HG03175 (cell line): ENCODE results near the gene SRRM5.
"Not testable (repeated sequence)": the region's sequence is repeated elsewhere in the genome, so short reads cannot be mapped to it uniquely, and the experiment has no call there.

ENCODE experiments used
- ATAC-seq: cut with Tn5 transposase; IDR thresholded peaks from one replicate; pipeline ENCODE4 v1.9.1; 2021; ENCODE audit warnings: mild to moderate bottlenecking, moderate library complexity; ENCODE audit not compliant: unreplicated experiment

The SRRM5 gene

GRCh38 chr19:43636121-43636683 is 24.3 kb downstream of the SRRM5 start:
- ATAC-seq: no peak

DNA sequence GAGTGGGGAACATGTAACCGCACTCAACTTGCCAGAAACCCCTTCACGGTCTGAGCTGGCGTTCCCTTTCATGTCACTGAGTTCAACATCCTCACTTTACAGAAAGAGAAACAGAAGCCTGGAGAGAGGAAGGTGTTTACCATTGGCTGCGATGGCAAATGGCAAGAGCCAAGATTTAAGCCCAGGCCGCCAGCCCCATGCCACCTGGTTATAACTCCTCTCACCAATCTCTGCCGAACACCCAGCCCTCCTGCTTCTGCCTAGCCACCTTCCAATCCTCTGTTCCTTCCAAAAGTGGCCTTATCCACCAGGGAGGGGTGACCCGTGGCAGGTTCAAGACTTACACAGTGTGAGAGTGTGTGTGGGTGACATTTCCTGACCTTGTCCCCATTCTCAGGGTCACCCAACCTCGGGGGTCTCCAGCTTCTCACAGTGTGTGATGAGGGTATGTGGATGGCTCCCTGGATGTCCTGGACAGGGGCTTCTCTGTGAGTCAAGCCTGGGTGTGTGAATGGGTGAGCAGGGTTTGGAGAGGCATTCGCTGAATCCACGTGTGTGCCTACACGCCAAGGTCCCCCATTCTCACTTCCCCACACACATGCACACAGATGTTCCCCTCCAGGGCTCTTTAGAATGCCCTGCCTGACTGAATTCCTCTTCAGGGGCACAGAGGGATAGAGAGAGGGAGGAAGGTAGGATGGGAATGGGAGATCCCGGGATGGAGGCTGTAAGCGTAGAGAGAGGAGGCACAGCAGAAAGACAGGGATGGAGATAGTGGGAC is 26.5 kb downstream of the SRRM5 start:
- ATAC-seq: no peak

GRCh38 chr19:43638995-43639518 is 27.2 kb downstream of the SRRM5 start:
- ATAC-seq: no peak

DNA sequence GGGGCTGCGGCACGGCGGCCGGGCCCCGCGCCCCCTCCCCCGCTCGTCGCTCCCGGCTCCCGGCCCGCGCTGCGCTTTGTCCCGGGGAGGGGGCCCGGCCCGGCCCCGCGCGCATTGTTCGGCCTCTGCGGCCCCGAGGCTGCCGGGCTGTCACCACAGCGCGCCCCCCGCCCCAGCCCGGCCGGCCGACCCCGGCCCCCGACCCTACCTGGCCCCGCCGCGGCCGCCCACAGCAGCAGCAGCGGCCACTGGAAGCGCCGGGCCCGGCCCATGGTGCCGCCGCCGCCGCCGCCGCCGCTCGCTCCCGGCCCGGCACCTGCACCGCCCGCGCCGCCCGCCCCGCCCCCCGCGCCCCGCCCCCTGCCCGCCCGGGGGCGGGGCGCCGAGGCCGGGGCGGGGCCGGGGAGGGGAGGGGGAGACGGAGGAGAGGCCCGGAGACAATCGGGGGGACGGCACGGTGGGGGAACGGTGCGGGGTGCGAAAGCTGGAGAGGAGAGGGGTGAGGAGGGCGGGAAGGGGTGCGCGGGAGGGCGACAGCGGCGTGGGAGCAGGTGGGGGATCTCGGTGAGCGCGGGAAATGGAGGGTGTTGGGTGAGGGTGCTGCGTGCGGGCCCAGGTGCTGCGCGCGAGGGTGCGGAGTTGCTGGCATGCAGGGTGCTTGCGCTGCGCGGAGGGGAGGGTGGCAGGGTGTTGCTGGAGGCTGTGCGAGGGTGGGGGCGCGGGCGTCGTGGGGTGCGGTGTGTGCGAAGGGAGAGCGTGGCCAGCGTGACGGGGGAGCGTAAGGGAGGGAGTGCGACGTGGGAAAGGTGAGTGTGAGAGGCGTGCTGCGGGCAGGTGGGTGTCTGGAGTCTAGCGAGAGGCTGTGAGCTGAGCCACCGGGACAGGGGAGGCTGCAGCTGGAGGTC is 27.9 kb downstream of the SRRM5 start, which contains the start of gene CADM4:
Gene CADM4, minus strand, starts transcription at position 332 of the 905 bp plus-strand sequence. Its CDS starts 60 bp downstream, at position 272.
- no peak for ATAC-seq

- ATAC-seq: no peak
These were observed 28.5 kb downstream of the SRRM5 start for GRCh38 chr19:43640424-43640757.

- ATAC-seq: no peak
These were observed 29.4 kb downstream of the SRRM5 start for GRCh38 chr19:43641333-43641732.

DNA sequence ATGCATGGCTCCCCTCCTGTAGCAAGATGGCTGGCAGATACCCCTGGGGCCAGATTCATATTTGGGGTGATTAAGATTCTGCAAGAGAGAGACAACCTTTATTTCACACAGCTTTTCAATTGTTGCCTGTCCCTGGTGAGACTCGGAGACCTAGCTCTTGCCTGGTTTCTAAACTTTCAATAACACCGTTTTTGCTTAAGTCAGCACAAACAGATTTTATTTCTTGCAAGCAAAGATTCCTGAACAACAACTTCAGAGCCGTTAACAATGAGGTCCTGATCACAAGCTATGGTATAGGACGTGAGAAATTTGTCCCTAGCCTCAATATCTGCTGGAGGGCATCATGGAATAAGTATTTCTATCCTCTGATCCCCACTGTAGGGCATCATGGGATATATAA is 30.6 kb downstream of the SRRM5 start:
- no peak for ATAC-seq

DNA sequence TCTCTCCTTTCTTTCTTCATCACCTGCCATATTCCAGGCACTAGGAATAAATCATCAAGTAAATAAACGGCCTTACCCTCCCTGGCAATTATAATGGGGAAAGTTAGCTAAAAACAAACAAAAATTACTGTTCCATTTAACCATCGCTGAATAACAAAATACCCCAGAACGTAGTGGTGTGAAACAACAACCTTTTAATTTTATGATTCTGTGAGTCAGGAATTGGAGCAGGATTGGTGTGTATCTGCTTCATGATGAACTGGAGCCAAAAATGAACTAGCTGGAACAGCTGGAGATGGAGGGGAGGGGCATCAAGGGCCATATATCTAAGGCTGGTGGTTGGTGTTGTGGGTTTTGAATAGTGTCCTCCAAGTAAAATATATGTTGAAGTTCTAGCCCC is 31.4 kb downstream of the SRRM5 start:
- ATAC-seq: no peak

- no peak for ATAC-seq
These were observed 32.3 kb downstream of the SRRM5 start for GRCh38 chr19:43644181-43644580.

DNA sequence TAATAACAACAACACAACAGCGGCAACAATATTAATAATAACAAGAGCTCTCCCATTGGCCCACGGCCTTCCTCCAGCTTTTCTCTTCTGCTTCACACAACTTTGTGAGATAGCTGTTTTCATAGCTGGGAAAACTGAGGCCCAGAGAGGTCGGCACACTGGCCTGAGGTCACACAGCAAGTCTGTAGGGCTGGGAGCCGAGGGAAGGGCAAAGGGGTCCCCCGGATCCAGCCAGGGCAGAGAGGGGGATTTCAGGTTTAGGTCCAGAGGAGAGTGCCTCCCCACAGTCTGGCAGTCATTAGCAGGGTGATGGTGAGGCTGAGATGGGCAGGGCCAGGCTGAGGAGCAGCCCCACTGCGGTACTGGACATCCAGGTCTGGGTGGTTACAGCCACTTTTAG is 36.7 kb downstream of the SRRM5 start:
- ATAC-seq: no peak

DNA sequence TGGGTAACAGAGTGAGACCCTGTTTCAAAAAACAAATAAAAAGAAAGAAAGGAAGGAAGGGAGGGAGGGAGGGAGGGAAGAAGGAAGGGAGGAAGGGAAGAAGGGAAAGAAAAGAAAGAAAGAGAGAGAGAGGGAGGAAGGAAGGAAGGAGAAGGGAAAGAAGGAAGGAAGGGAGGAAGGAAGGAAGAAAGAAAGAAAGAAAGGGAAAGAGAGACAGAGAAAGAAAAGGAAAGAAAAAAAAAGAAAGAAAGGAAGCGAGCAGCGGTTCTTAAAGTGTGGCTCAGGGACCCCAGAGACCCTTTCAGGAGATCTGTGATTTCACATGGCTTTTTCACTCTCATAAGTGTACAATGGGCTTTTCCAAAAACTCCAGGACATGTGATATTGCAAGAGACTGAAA is 37.6 kb downstream of the SRRM5 start:
- ATAC-seq: no peak

DNA sequence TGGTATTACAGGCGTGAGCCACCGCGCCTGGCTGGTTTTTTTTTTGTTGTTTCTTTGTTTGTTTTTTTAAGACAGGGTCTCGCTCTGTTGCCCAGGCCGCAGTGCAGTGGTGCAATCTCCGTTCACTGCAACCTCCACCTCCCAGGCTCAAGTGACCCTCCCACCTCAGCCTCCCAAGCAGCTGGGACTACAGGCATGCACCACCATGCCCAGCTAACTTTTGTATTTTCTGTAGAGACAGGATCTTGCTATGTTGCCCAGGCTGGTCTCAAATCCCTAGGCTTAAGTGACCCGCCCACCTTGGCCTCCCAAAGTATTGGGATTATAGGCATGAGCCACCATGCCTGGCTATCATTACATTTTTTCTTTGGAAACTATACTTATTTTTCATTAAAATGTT is 38.4 kb downstream of the SRRM5 start:
- not testable (repeated sequence) for ATAC-seq

DNA sequence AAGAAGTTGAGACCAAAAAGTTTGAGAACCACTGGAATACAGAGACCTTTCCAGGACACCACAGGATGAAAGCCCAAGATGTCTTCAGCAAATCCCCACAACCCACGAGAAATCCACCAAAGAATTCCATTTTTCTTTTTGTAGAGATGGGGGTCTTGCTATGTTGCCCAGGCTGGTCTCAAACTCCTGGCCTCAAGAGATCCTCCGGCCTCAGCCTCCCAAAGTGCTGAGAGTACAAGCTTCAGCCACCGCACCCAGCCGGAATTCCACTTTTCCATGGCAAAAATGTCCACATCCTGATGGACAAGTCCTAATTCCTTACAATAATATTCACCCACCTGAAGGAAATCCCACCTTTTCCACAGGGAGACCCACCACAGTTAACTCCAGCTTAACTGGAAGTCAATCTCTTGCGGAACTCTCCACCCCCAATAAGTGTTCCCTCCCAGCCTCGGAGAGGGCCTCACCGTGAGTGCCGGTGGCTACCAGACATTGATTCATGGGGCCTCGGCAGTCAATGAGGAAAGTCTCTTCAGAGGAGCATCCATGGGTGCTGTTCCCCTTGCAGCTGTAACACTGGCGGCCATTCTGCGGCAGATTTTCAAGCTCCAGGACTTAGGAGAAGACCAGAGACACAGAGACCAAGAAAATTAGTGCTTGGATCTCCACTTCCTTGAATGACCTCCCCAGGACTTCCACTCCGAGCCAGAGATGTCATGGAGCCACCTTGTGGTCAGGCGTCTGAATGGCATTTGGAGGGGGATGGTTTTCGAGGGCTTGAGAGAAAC is 40.1 kb downstream of the SRRM5 start:
- ATAC-seq: no peak

DNA sequence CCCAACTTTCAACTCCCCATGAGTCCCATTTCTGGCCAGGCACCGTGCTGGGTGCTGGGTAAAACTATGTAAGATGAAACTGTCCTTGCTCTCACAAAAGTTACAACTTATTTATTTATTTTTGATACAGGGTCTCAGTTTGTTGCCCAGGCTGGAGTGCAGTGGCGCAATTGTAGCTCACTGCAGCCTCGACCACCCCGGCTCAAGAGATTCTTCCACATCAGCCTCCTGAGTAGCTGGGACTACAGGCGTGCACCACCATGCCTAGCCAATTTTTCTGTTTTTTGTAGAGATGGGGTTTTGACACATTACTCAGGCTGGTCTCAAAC is 40.6 kb downstream of the SRRM5 start:
- no peak for ATAC-seq

DNA sequence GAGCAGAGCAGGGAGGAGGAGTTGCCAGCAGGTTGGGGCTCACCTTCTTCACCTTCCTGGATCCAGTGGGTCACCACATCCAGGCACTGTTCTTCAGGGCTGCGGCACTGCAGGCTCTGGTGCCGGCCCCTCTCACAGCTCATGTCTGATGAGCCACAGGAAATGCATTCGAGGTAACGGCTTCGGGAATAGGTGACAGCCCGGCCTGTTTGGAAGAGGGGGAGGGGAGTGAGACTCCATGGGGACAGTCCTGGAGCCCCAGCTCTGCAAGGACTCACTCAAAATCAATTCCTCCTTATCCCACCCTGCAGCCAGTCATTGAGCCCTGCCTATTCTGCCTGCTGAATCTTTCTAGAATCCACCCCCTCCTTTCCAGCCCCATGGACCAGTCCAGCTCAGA is 44.5 kb downstream of the SRRM5 start:
- ATAC-seq: no peak

DNA sequence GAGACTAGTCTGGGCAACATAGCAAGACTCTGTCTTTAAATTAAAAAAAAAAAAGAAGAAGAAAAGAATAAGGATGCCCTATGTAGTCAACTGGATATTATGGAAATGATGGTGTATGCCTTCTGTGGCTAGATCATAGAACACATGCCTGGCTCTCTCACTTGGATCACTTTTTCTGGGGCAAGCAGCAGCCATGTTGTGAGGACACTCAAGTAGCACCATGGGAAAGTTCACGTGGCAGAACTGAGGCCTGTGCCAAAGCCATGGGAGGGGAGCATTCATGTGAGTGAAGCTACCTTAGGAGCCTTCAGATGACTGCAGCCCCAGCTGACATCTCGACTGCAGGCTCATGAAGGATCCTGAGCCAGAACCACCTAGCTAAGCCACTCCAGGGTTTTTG is 46.1 kb downstream of the SRRM5 start:
- ATAC-seq: no peak

DNA sequence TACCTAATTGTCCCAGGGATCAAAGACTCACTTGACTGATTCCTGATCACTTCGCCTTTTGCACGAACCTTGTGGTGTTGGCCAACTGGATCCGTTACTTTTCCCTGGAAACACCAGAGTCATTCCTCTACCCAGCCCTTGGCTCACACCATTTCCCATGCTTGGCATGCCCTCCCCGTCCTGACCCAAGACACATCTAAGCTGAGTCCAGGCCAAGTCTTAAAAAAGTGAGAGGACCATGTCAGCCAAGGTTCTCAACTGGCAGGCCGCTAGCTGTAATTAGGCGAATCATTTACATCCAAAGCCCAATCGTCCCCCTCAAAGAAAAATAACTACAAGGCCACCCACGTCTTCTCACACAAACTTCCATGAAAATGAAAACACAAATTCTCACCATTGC is 46.6 kb downstream of the SRRM5 start:
- no peak for ATAC-seq

DNA sequence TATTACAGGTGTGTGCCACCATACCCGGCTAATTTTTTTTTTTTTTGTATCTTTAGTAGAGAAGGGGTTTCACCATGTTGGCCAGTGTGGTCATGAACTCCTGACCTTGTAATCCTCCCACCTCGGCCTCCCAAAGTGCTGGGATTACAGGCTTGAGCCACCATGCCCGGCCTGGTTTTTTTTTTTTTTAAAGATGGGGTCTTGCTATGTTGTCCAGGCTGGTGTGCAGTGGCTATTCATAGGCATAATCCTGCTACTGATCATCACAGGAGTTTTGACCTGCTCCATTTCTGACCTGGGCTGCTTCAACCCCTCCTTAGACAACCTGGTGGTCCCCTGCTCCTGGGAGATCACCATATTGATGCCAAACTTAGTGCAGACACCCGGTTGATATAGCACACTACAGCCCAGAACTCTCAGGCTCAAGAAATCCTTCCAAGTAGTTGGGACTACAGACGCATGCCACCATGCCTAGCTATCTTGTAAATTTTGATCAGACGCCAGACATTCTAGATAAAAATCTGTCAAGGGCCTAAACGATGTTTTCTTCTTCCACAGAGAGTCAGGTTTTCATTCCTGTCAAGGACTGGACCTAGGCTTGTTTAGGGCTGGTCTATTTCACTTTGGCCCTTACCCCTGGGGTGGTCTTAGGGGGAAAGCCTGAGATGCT is 48.5 kb downstream of the SRRM5 start:
- ATAC-seq: no peak

GRCh38 chr19:43660971-43661360 is 49.1 kb downstream of the SRRM5 start:
- ATAC-seq: no peak

GRCh38 chr19:43662487-43662886 is 50.6 kb downstream of the SRRM5 start:
- ATAC-seq: no peak
